DOHH2 (cell line): ENCODE results near the gene ITGB5.

Experiments
- EZH2phosphoT487 ChIP-seq: fragments of 200-600 bp; sonication (generic); IDR thresholded peaks from 2 replicates; pipeline ENCODE4 v1.6.1; 2017; ENCODE audit warnings: borderline replicate concordance, mild to moderate bottlenecking, antibody characterized with exemption, low read length, moderate library complexity, mixed read lengths
- TF ChIP-seq, protein P1 (sequence below): fragments of 200-600 bp; sonication (generic); IDR thresholded peaks from one replicate; pipeline ENCODE4 v1.5.1; 2014; ENCODE audit warnings: antibody characterized with exemption, mild to moderate bottlenecking, low read depth, low read length; ENCODE audit not compliant: poor library complexity, severe bottlenecking

- TF ChIP-seq, protein P1, sequence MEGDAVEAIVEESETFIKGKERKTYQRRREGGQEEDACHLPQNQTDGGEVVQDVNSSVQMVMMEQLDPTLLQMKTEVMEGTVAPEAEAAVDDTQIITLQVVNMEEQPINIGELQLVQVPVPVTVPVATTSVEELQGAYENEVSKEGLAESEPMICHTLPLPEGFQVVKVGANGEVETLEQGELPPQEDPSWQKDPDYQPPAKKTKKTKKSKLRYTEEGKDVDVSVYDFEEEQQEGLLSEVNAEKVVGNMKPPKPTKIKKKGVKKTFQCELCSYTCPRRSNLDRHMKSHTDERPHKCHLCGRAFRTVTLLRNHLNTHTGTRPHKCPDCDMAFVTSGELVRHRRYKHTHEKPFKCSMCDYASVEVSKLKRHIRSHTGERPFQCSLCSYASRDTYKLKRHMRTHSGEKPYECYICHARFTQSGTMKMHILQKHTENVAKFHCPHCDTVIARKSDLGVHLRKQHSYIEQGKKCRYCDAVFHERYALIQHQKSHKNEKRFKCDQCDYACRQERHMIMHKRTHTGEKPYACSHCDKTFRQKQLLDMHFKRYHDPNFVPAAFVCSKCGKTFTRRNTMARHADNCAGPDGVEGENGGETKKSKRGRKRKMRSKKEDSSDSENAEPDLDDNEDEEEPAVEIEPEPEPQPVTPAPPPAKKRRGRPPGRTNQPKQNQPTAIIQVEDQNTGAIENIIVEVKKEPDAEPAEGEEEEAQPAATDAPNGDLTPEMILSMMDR = no peak
- TF ChIP-seq EZH2phosphoT487 = no peak
Observed at GRCh38 chr3:124780356-124780755, 106.8 kb downstream of the ITGB5 start.
